Placental pericyte (primary cell): ENCODE results near the gene BRAP. TPM values are rescaled to one million over a fixed set of nuclear protein-coding genes. Genes with fewer than 3 reads are reported as not detected.

Source experiments
- total RNA-seq: library from RNA; depleted of rRNA; stranded (reverse); fragments of >200 nt; gene quantifications from 2 replicates; pipeline ENCODE4 v1.2.3, GENCODE V29; 2012

BRAP gene
- total RNA-seq = 22.0 and 32.0 TPM in 2 replicates

GRCh38 chr12:111685811-111686573, at the start of gene BRAP, which contains the start of gene ACAD10:
Gene BRAP (minus strand): TSS chr12:111685956. CDS start chr12:111685792, 164 bp downstream.
Gene ACAD10 (plus strand): TSS chr12:111686053. CDS start chr12:111692710, 6,657 bp downstream.

GRCh38 chr12:111598637-111599452, 86.9 kb downstream of the BRAP start, which contains the start of gene ATXN2:
Gene ATXN2 (minus strand): TSS chr12:111599315. CDS start chr12:111599034, 281 bp downstream.

Other genes starting within 250 kb of the BRAP start
- gene ATXN2, start 86.6 kb downstream of the BRAP start, total RNA-seq = 49.2 and 55.3 TPM in 2 replicates
- 15.8 and 23.9 TPM in 2 replicates for gene ACAD10, start 97 bp upstream of the BRAP start, total RNA-seq
- 17.8 and 98.5 TPM in 2 replicates for gene ALDH2, start 81.0 kb upstream of the BRAP start, total RNA-seq
- 40.7 and 43.7 TPM in 2 replicates for gene MAPKAPK5, start 156.3 kb upstream of the BRAP start, total RNA-seq